GM21528 (cell line): ENCODE results near the gene DLGAP3.
"Not testable (repeated sequence)": the region's sequence is repeated elsewhere in the genome, so short reads cannot be mapped to it uniquely, and the experiment has no call there.

Experiments
- ATAC-seq: cut with Tn5 transposase; IDR thresholded peaks from one replicate; pipeline ENCODE4 v1.9.1; 2021; ENCODE audit warnings: mild to moderate bottlenecking, moderate library complexity; ENCODE audit not compliant: unreplicated experiment, low FRiP score

DLGAP3 gene

DNA sequence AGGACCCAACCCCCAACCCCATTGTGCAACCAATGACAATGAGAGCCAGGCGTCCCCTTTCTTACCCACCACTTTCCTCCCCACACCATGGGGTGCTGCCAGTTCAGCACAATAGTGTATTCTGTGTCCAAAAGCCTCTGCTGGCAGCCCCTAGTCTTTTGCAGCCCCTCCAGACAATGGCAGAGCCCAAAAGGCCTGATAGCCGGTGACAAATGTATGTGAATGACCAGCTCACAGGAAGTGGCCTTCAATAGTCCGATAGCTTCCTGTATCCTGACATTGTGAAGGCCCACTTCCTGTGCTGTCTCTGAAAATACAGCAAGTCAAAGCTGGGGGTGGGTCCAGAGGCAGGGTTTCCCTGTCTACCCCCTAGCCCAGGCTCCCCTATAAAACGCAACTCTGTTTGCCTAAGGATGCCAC, 86.5 kb downstream of the DLGAP3 start:
- ATAC-seq, result no peak

DNA sequence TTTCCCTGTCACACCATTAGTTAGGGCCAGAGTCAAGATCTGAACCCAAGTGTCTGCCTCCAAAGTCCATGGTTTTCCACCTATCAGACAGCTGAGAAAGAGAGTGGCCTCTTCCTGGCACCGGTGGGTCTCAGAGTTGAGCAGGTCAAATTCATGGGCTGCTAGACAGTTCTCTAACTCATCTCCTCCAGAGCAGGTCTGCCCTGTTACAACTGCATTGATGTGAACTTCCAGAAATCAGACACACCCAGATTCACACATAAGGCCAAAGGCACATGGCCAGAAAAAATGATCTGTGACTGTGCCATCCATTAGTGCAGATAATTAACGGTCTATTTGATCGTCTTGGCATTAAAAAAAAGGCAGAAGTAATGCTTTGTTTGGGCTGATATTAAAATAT, 87.4 kb downstream of the DLGAP3 start:
- no peak for ATAC-seq

DNA sequence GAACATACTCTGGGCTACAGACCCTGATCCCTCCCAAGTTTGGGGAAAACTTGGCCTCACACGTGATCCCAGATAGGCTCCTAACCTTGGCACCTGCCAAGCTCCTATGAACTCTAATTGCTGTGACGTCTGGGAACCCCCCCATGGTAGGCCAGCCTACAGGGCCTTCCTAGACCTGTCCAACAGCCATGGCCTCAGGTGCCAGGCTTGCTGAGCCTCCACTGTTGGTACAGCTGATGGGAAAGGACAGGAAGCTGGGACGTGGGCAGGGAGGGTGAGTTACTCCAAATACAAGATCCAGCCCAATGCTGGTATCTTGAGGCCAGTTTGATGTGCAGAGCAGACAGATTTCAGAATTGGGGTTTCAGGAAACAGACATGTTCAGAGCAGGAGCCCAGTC, 89.0 kb downstream of the DLGAP3 start:
- ATAC-seq, result no peak

DNA sequence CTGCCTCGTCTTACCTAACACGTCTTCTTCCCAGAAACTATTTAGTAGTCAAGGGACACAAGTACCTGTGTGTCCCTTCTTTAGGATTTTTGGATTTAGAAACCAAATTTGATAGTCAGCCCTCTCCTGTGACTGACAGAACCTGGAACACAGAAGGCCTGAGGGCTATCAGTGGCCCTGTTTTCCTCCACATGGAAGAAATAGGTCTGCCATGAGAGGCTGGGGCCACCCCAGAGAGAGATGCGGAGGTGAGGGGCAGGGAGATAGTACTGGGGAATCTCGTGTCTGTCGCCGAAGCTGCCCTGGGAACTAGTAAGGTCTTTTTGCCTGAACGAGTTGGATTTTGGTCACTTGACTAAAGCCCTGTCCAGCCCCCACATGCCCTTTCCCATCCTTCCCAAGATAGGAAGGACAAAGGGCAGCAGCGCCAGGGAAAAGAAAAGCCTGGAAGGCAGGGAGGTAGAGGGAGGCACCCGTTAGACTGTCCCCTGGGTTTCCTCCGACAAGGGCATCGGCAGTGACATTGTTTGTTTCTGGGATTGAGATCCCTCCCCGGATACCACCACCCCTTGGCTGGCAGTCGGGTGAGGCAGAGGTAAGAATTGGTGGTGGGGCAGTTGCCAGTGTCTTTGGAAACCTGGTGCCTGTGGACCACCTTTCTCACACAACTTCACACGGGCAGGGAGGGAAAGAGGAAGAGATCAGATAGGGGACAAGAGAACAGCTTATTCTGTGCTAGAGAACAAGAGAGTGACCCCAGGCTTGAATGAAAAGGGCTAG, 89.7 kb downstream of the DLGAP3 start:
- no peak for ATAC-seq

DNA sequence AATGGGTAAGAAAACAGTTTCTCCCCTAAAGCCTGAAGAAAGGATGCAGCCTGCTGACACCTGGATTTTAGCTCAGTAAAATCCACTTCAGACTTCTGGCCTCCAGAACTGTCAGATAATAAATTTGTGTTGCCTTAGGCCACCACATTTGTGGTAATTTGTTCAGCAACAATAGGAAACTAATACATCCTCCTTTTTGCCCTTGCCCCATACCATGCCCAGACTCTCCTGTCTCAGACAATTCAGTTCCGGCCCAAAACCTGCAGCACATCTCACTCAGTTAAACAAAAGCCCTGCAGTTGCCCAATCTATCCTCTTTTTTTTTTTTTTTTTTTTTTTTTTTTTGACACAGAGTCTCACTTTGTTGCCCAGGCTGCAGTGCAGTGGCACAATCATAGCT, 95.7 kb downstream of the DLGAP3 start:
- no peak for ATAC-seq

DNA sequence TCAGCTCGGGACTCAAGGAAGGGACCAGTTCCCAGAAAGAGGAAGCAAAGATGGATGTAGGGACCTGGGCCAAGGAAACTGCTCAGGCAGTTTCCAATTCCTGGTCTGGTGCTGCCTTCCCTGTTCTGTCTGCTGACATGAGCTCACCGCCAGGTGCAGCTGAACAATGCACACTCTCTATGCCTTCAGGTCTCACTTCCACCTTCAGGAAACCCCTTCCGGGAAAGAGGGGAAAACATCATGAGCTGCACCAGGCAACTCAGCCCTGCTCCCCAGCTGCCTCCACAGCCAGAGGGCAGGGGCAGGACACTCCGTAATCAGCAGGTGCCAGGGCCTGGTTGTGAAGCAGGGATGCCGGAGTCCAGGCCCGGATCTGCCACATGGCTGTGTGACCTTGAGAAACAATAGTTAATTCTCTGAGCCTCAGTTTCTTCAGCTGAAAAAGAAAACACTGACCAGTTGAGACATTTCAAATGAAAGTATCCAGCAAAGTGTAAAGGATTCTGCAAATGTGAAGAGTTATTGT, 97.7 kb downstream of the DLGAP3 start:
- ATAC-seq, result no peak

DNA sequence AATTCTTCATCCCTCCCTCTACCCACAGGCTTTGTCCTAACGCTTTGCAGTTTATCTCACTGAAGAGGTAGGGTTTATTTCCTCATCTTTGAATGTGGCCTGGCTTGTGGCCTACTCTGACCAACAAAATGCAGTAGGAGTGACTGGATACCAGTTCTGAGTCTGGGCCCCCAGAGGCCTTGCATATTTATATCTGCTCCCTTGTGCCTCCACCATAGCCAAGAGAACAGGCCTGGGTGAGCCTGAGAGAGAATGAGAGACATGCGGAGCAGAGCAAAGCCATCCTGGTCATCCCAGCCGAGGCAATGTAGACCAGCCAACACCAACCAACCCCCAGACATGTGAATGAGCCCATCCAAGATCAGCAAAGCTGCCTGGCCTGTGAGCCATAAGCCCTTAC, 100.2 kb downstream of the DLGAP3 start:
- no peak for ATAC-seq

DNA sequence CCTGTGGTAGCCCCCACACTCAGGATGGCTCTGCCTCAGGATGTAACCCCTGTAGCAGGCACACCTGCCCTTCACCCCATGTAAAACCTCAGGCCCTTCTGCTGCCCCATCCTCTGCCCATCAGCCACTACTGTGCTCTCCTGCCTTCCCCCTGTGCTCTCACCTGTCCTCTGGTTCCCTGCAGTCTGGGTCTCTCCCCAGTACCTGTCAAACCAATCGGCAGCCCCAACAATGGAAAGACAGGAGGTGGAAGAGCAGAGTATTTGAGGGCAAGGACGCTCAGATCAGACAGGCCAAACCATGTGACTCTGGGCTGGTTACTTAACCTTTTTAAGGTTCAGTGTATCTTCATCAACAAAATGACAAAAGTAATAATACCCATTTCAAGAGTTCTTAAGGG, 100.8 kb downstream of the DLGAP3 start:
- no peak for ATAC-seq

DNA sequence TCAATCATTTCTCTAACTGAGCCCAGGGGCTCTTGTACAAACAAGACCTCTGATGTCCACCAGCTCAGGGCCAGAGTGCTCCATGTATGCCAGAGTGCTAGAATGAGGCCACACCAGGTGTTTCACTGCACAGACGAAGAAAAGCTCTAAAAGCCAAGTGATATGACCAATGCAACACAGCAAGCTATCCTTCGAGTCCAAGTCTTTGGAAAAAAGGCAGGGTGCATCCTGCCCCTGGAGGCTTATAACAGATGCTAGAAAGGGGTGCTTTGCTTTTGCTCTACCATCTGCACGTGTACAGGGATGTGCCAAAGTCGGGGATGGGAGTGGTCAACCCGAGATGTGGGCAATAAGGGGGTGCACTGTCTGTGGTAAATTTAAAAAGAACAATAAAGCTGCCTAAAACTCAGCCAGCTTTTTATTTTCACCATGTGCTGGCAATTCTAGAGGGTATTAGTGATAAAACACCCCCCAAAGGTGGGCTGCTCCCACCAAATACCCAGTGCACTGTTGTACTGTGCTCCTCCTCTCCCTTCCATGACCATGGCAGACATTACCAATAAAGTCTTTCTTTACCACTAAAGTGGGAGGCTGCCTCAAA, 102.0 kb downstream of the DLGAP3 start:
- no peak for ATAC-seq

DNA sequence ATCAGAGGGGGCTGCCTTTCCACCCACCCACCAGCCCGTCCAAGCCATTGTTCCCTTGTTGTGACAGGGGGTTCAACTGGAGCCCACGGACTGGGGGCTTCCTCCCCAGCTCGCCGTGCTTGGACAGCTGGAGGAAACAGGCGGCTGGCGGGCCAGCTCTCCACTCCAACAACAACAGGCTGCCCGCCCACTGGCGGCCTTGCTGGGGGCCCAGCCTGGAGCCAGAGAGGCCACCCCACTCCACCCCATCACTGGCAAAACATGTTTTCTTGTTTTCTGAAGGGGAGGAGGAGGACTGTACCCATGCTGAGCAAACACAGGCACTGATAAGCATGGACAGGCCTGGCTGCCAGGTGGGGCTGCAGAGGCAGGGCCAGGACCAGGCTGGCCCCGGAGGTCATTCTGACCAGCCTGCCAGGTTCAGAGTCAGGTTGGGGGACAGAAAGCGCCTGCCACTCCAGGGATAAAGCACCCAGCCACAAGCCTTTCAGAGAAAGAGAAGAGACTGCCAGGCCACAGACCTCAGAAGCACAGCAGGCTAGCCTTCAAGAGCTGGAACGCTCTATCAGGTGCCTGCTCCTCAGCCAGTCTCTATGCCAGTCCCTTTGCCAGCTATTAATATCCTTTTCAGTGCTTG, 103.9 kb downstream of the DLGAP3 start:
- ATAC-seq, result no peak

DNA sequence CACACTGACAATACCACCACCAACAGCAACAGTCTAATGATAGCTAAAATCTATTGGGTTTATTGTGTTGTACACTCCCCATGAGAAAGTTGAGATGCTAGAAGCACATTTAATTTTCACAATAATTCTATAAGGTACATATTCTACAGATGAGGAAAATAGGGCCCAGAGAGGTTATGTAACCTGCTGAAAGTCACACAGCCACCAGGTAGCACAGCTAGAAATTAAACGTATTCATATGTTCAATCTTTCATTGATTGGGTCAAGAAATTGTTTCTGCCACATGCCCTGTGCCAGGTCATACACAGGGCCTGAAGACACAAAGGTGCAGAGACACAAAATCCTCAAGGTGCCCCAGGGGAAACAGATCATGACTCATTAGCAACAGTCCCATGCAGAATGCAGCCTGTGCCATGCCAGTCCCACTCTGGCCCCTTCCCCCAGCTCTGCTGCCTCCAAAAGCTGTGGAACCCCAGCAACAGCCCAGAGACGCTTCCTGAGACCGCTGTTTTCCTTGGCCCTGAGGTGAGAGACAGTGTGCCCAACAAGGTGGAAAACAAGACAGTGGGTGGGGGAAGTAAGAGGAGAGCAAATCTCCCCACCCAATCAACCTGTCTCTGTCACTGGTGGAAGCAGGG, 104.5 kb downstream of the DLGAP3 start:
- no peak for ATAC-seq

DNA sequence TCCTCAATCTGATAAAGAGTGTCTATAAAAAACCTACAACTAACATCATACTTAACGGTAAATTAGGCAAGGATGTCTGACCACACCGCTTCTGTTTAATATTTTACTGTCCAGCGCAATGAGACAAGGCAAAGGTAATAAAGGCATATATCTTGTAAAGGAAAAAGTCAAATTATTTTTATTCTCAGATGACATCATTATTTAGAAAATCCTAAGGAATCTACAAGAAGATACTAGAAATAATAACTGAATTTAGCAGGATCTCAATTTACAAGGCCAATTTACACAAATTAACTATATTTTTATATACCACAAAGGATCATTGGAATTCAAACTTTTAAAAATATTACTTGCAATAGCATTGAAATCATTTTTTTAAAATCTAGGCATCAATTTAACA, 107.2 kb downstream of the DLGAP3 start:
- no peak for ATAC-seq

DNA sequence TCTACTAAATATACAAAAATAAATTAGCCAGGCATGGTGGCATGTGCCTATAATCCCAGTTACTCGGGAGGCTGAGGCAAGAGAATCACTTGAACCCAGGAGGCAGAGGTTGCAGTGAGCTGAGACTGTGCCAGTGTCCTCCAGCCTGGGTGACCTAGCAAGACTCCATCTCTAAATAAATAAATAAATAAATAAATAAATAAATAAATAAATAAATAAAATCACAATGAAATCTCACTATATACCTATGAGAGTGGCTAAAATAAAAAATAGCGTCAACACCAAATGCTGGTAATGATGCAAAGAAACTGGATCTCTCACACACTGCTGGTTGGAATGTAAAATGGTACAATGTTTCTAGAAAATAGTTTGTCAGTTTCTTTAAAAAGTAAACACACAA, 110.6 kb downstream of the DLGAP3 start:
- ATAC-seq, result not testable (repeated sequence)

DNA sequence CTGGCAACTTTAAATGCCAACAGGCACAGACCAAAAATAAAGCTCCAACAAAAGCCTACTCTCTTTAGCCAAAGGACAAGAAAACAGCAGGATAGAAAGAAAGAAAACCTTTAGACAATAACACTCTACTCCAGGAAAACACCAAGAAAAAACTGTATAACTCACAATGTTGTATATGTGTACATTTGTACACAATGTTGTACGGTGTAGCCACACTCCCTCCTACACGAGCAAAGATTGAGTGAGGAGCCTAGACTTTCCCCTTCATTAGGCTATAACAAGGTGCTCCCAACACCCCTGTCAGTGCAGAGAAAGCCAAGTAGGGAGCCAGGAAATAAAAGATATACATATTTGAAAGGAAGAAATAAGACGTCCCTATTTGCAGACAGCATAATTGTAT, 112.7 kb downstream of the DLGAP3 start:
- no peak for ATAC-seq

DNA sequence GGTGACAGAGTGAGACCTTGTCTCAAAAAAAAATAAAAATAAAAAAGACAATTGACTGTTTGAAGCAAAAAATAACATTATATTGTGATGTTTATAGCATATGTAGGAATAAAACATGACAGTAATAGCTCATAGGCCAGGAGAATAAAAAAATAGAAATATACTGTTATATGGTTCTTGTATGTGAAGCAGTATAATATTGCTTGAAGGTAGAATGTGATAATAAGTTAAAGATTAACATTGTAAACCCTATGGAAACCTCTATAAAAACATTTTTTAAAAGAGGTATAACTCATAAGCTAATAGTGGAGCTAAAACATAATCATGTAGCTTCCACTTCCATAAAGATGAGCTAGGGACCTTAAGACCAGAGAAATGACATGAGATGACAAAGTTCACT, 113.1 kb downstream of the DLGAP3 start:
- ATAC-seq, result no peak
